Kidney glomerular epithelial cell (primary cell): ENCODE measurements around the gene ASAP2.

ENCODE experiments used
- DNase-seq: peaks from one replicate; lab custom pipeline; 2025; lab: John Stamatoyannopoulos, UW

The ASAP2 gene

DNA sequence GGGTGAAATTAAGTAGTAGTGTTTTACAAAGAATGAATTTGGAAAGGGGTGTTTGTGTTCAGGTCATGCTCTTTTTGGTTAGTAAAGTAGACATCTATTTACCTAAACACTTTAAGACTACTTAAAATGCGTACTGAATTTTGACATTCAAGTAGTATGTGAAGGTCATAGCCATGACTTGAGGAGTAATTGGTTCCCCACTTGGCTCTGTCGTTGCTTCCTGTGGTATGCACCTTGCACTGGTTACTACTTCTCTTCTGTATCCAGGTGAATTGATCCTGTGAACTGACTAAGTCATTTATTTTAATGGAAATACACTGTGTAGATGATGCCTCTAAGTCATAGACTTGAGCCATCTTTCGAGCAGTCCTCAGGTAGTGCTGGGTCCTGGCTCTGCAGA is 118.8 kb downstream of the ASAP2 start:
- no peak for DNase-seq

- DNase-seq = no peak
Measured at GRCh38 chr2:9326975-9327374, 120.4 kb downstream of the ASAP2 start.

DNA sequence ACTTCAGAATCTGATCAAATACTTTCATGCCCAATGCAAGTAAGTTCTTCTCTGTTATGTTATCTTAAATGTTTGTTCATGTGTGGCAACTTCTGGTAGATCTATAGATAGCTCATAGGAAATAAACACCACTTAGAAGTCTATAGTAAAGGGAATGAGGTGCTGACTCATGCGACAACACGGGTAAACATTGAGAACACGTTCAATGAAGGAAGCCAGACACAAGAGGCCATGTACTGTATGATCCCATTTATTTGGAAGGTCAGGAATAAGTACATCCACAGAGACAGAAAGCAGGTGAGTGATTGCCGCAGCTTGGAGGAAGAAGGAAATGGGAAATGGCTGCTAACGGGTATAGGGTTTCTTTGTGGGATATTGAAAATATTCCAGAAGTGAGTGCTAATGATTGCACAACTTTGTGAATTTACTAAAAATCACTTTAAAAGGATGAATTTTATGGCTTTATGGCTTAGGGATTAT is 121.3 kb downstream of the ASAP2 start:
- no peak for DNase-seq

DNA sequence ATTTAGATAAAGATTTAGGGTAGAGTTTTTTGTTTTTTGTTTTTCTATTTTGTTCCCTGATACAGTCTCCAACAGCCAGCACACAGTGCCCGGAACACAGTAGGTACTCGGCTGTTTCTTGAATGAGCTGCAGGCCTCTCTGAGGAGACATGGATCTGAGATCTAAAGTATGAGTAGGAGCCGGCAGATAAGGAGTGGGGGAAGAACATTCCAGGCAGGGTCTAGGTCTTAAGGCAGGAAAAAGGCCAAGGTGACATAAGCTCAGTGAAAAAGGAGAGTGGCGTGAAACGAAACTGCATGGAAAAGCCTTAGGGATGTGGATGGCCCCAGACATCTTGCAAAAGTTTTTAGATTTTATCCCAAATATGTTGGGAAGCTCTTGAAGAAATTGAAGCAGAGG is 122.3 kb downstream of the ASAP2 start:
- no peak for DNase-seq

DNA sequence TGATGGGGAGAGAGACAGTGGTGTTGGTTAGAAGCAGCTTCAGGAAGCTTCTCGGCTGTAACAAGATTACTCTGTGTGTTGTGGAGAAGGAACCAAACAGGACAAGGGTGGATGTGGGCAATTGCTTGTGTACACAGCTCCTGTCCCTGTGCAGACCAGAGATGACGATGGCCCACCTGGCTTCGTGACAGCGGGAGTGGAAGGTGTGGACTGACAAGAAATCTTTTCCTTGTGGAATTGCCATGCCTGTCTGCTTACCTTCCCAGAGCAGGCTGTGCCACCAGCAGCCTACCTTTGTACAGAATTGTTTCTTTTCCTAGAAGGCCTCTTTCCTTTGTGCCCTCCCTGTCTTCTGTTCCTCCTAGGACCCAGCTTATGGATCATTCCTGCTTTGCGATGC is 122.9 kb downstream of the ASAP2 start:
- no peak for DNase-seq

DNA sequence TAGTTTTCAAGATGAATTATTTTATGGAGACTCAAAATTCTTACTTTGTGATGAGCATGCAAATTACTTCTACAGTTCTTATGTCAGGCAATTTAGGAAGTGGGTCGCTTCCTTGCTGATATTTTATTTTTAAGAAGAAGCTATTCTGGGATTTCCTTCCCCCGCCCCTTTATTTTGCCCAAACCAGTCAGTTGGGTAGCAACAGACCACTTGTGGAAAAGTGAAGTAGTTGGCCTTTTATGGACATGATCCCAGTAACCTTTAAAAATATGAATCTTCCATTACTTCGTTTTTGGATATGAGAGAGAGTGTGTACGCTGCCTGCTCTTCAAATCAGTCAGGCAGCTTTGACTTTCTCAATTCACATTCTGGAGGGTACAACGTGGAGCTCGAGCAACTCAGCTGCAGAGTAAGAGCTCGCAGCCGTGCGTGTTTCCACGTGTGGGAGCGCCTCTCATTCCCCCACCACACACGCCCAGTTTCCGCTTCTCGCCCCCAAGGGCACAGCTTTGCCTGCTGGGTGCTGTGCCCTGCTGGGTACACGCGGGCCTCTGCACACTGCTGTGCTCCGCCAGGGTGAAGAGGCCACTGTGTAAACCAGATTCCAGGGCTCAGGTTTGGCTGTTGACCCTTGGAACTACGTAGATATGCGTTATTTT is 124.1 kb downstream of the ASAP2 start:
- no peak for DNase-seq

- DNase-seq = no peak
Measured at GRCh38 chr2:9331704-9332103, 125.1 kb downstream of the ASAP2 start.

GRCh38 chr2:9332136-9332852 is 125.7 kb downstream of the ASAP2 start:
- DNase-seq = no peak

- DNase-seq = no peak
Measured at GRCh38 chr2:9332853-9333245, 126.2 kb downstream of the ASAP2 start.

DNA sequence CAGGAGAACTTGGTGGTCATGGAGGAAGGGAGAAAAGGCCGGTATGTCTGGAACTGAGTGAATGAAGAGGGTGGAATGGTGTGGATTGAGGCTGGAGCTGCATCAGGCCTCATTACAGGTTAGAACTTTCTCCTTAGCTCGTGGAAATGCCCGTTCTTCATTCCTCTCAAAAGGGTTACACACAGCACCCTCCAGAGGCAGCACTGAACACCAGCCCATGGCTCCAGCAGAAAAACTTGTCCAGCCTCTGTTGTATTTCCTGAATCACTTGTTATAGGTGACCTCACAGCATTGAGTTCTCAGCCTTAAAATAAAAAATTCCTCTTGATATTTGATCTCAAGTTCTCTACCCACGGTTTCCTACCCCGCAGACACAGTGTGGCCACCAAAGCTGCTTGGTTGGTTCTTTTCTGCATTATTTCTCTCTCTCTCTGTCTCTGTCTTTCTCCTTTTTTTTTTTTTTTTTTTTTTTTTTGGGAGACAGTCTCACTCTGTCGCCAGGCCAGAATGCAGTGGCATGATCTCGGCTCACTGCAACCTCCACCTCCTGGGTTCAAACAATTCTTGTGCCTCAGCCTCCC is 127.1 kb downstream of the ASAP2 start:
- DNase-seq = peak; percentile 75

DNA sequence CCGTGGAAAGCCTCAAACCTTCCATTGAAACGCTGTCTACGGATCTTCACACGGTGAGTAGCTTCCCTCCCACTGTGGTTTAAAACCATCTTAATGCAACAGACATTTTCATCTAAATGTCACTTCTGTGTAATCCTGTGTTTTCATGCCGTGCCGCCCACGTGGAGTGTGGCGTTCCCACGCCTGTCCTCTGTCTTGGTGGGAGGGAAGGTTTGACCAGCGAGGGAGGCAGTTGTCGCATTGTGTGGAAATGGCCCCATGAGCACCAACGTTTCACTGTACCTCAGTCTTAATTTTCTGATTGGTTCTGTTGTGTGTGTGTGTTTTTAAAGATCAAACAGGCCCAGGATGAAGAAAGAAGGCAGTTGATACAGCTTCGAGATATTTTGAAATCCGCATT is 128.1 kb downstream of the ASAP2 start:
- no peak for DNase-seq

- DNase-seq = no peak
Measured at GRCh38 chr2:9335322-9335832, 128.8 kb downstream of the ASAP2 start.

GRCh38 chr2:9336241-9336575 is 129.6 kb downstream of the ASAP2 start:
- DNase-seq = no peak

GRCh38 chr2:9336576-9337314 is 130.1 kb downstream of the ASAP2 start:
- peak; percentile 74 for DNase-seq

GRCh38 chr2:9337901-9338300 is 131.3 kb downstream of the ASAP2 start:
- DNase-seq = no peak

GRCh38 chr2:9341337-9341887 is 134.8 kb downstream of the ASAP2 start:
- no peak for DNase-seq

GRCh38 chr2:9342659-9343058 is 136.0 kb downstream of the ASAP2 start:
- DNase-seq = no peak

DNA sequence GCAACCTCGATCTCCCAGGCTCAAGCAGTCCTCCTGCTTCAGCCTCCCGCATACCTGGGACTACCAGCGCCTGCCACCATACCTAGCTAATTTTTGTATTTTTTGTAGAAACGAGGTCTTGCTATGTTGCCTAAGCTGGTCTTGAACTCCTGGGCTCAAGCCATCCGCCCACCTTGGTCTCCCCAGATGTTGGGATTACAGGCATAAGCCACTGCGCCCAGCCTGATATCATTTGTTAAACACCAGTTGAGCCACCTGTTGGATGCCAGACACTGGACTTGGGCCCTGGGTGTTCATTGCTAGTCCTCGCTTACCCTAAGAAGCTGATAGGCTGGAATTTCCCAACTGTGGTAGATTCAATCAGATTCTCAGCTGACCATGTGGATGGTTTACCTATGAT is 136.9 kb downstream of the ASAP2 start:
- DNase-seq = no peak

- DNase-seq = no peak
Measured at GRCh38 chr2:9344434-9344833, 137.8 kb downstream of the ASAP2 start.

GRCh38 chr2:9345343-9345742 is 138.7 kb downstream of the ASAP2 start:
- DNase-seq = no peak

- DNase-seq = no peak
Measured at GRCh38 chr2:9345997-9346396, 139.4 kb downstream of the ASAP2 start.

GRCh38 chr2:9346885-9347284 is 140.3 kb downstream of the ASAP2 start:
- no peak for DNase-seq
